Mucosa of rectum (tissue), 2 donors: ENCODE results near the gene RPTOR.

Source experiments
- H3K27ac ChIP-seq, 2 donors: one replicate each; pipeline ENCODE4 v1.7.0; 2013; ENCODE audit warnings: inconsistent platforms in 2 of 2, low read depth in 2 of 2, low read length in 2 of 2
- H3K27me3 ChIP-seq, 2 donors: one replicate each; pipeline ENCODE4 v1.7.0; 2013; ENCODE audit warnings: low read length in 2 of 2; ENCODE audit not compliant: control insufficient read depth in 2 of 2, insufficient read depth in 2 of 2
- H3K36me3 ChIP-seq, 2 donors: one replicate each; pipeline ENCODE4 v1.7.0; 2013; ENCODE audit warnings: low read length in 2 of 2; ENCODE audit not compliant: control insufficient read depth in 2 of 2, insufficient read depth in 2 of 2
- H3K4me1 ChIP-seq, 2 donors: one replicate each; pipeline ENCODE4 v1.7.0; 2013; ENCODE audit warnings: low read length in 2 of 2, mild to moderate bottlenecking in 1 of 2; ENCODE audit not compliant: control insufficient read depth in 2 of 2, insufficient read depth in 2 of 2
- H3K4me3 ChIP-seq, 2 donors: one replicate each; pipeline ENCODE4 v1.7.0; 2013; ENCODE audit warnings: low read length in 2 of 2
- H3K9ac ChIP-seq, 2 donors: one replicate each; pipeline ENCODE4 v1.7.0; 2013; ENCODE audit warnings: low read length in 2 of 2, low read depth in 1 of 2, mild to moderate bottlenecking in 1 of 2
- H3K9me3 ChIP-seq, 2 donors: one replicate each; pipeline ENCODE4 v1.7.0; 2013; ENCODE audit warnings: low read length in 2 of 2; ENCODE audit not compliant: control insufficient read depth in 2 of 2
- donor health status: healthy.
- donor health status: Normal muscosa, but diverticular disease.

Gene RPTOR

GRCh38 chr17:80675438-80676095 is 130.9 kb downstream of the RPTOR start:
- Histone ChIP-seq H3K27ac (no peak overlapping the region), H3K4me3 (no peak overlapping the region), H3K27me3 (no peaks in the 10 kb centered on the region), H3K4me1 (peaks cover 0 to 3% of the 10 kb centered on the region in 2 donors), H3K9ac (no peak overlapping the region), H3K9me3 (no peaks in the 10 kb centered on the region), H3K36me3 (no peaks in the 10 kb centered on the region)

DNA sequence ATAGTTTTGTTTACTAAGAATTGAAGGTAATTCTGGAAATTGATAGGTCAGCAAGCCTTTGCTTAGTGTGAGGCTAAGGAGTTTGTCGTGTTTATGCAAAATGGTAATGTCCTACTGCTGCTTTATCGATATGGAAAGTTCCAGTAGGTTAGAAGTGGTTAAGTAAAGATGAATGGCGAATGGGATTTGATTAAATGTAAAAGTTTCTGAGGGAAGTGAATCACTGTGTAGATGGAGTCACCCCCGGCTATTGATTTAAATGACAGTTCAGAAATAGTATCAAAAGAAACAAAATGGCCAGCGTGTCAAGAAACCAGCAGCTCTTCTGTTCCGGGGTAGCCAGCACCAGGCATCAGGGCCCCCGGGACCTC is 131.4 kb downstream of the RPTOR start:
- H3K36me3 ChIP-seq, result no peaks in the 10 kb centered on the region
- H3K9me3 ChIP-seq, result no peaks in the 10 kb centered on the region
- H3K9ac ChIP-seq, result no peak overlapping the region
- peaks cover 0 to 3% of the 10 kb centered on the region in 2 donors for H3K4me1 ChIP-seq
- H3K27ac ChIP-seq, result no peak overlapping the region
- H3K4me3 ChIP-seq, result no peak overlapping the region
- H3K27me3 ChIP-seq, result no peaks in the 10 kb centered on the region

DNA sequence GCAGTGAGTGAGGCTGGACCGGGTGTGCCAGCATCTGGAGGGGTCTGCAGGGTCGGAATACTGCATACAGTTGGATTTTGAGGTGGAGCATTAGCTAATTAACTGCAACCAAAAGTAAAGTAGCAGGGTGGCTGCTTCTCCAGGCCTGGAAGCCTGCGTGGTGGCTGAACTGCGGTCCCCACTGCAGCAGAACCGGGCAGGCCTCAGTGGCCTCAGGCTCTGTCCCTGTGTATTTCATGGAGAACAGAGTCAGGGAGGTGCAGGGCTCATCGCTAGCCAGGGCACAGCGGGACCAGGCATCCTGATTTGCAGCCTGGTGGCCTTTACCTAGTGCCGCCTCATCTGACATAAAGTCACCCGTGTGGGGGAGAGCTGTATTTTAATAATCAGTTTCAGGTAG is 131.9 kb downstream of the RPTOR start:
- Histone ChIP-seq H3K4me3 (no peak overlapping the region), H3K27me3 (no peaks in the 10 kb centered on the region), H3K9me3 (no peaks in the 10 kb centered on the region), H3K9ac (no peak overlapping the region), H3K4me1 (peaks cover 0 to 2% of the 10 kb centered on the region in 2 donors), H3K27ac (no peak overlapping the region), H3K36me3 (no peaks in the 10 kb centered on the region)

GRCh38 chr17:80677214-80677756 is 132.6 kb downstream of the RPTOR start:
- no peaks in the 10 kb centered on the region for H3K4me1 ChIP-seq
- H3K9ac ChIP-seq, result no peak overlapping the region
- H3K27me3 ChIP-seq, result no peaks in the 10 kb centered on the region
- H3K36me3 ChIP-seq, result no peaks in the 10 kb centered on the region
- H3K9me3 ChIP-seq, result no peaks in the 10 kb centered on the region
- no peak overlapping the region for H3K27ac ChIP-seq
- no peak overlapping the region for H3K4me3 ChIP-seq

- no peaks in the 10 kb centered on the region for H3K27me3 ChIP-seq
- no peak overlapping the region for H3K9ac ChIP-seq
- H3K27ac ChIP-seq, result no peak overlapping the region
- no peaks in the 10 kb centered on the region for H3K4me1 ChIP-seq
- no peak overlapping the region for H3K4me3 ChIP-seq
- H3K9me3 ChIP-seq, result no peaks in the 10 kb centered on the region
- peaks cover 0 to 2% of the 10 kb centered on the region in 2 donors for H3K36me3 ChIP-seq
These were observed 135.2 kb downstream of the RPTOR start for GRCh38 chr17:80679816-80680215.

GRCh38 chr17:80681215-80681614 is 136.6 kb downstream of the RPTOR start:
- Histone ChIP-seq H3K36me3 (peaks cover 0 to 2% of the 10 kb centered on the region in 2 donors), H3K4me1 (no peaks in the 10 kb centered on the region), H3K27me3 (no peaks in the 10 kb centered on the region), H3K4me3 (no peak overlapping the region), H3K9me3 (no peaks in the 10 kb centered on the region), H3K27ac (no peak overlapping the region), H3K9ac (no peak overlapping the region)

DNA sequence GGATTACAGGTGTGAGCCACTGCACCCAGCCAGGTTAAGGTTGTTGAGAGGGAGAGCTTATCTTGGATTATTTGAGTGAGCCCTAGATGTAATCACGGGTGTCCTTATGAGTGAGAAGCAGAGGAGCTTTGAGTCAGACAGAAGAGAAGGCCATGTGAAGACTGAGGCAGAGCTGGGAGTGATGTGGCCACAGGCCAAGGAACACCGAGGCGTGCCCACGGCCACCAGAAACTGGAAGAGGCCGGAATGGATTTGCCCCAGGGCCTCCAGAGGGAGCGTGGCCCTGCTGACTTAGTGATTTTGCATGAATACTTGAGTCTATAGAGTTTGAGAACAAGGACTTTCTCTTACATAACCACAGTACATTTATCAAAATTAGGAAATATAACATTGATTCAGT is 137.7 kb downstream of the RPTOR start:
- Histone ChIP-seq H3K27ac (no peak overlapping the region), H3K4me3 (no peak overlapping the region), H3K27me3 (no peaks in the 10 kb centered on the region), H3K4me1 (no peaks in the 10 kb centered on the region), H3K36me3 (peaks cover 0 to 2% of the 10 kb centered on the region in 2 donors), H3K9ac (no peak overlapping the region), H3K9me3 (no peaks in the 10 kb centered on the region)

- no peak overlapping the region for H3K27ac ChIP-seq
- no peak overlapping the region for H3K4me3 ChIP-seq
- H3K4me1 ChIP-seq, result no peaks in the 10 kb centered on the region
- no peak overlapping the region for H3K9ac ChIP-seq
- H3K36me3 ChIP-seq, result peaks cover 0 to 2% of the 10 kb centered on the region in 2 donors
- no peaks in the 10 kb centered on the region for H3K27me3 ChIP-seq
- H3K9me3 ChIP-seq, result no peaks in the 10 kb centered on the region
These were observed 139.0 kb downstream of the RPTOR start for GRCh38 chr17:80683625-80684104.

DNA sequence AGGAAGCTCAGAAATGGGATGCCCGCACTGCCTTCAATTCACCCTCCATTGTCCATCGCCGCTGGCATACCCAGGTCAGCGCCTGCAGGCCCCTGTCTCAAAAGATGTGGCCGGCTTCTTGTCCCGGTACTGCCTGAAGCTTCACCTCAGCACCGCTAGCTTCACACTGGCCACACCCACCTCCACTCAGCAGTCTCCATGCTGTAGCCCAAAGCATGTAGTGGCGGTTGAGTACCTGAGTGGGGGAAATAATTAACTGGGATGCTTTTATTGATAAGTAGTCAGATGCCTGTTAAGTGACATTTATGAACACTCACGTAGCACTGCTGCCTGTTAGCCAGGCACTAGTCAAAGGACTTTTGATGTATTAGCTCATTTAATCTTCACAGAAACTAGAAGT is 143.2 kb downstream of the RPTOR start:
- H3K4me3 ChIP-seq, result no peak overlapping the region
- no peaks in the 10 kb centered on the region for H3K4me1 ChIP-seq
- H3K9me3 ChIP-seq, result no peaks in the 10 kb centered on the region
- peaks cover 0 to 2% of the 10 kb centered on the region in 2 donors for H3K36me3 ChIP-seq
- no peak overlapping the region for H3K9ac ChIP-seq
- H3K27ac ChIP-seq, result no peak overlapping the region
- no peaks in the 10 kb centered on the region for H3K27me3 ChIP-seq

DNA sequence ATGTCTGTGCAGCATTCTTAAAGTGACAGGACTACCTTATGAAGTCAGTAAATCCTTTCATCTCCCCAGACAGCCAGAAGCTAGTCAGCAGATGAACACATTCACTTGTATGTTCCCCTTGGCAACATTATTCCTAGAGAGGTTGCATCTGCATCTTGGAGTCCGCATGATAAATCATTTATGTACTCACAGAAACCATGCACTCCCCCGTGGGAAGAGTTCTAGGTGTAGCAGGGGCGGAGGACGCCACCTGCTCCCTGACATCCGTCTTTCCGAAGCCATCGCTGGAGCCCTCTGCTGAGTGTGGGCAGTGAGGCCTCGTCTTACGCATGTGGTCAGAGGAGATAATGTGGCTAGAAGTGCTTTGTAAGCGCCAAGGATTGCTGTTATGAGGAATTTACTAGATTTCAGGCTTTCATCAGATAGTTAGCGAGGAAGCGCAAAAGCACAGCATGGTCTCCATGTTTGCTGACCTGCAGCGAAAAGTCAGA is 144.5 kb downstream of the RPTOR start:
- no peak overlapping the region for H3K27ac ChIP-seq
- H3K9me3 ChIP-seq, result no peaks in the 10 kb centered on the region
- H3K9ac ChIP-seq, result no peak overlapping the region
- no peaks in the 10 kb centered on the region for H3K27me3 ChIP-seq
- no peaks in the 10 kb centered on the region for H3K4me1 ChIP-seq
- no peak overlapping the region for H3K4me3 ChIP-seq
- H3K36me3 ChIP-seq, result no peaks in the 10 kb centered on the region
